Ovary (tissue), 9 donors: ENCODE measurements around the gene PRAME. TPM values are rescaled to one million over a fixed set of nuclear protein-coding genes. Genes with fewer than 3 reads are reported as not detected.
"Not testable (repeated sequence)": the region's sequence is repeated elsewhere in the genome, so short reads cannot be mapped to it uniquely, and the experiment has no call there.

Experiments
- DNase-seq, 5 donors: peaks; one replicate each; pipeline ENCODE4 v3.0.0-alpha.2; 2019 to 2020
- H3K27ac ChIP-seq, 2 donors: fragments of 200-600 bp; one replicate each; pipeline versions ENCODE4 v1.5.1 to v1.8.0; 2019 to 2022
- H3K27me3 ChIP-seq: fragments of 200-600 bp; one replicate; pipeline ENCODE4 v1.8.0; 2022
- H3K36me3 ChIP-seq: fragments of 200-600 bp; sonication (generic); one replicate; pipeline ENCODE4 v1.5.1; 2019
- H3K4me1 ChIP-seq: one replicate; pipeline ENCODE4 v1.8.1; 2013; ENCODE audit warnings: mild to moderate bottlenecking, moderate library complexity; ENCODE audit not compliant: insufficient read depth
- H3K4me3 ChIP-seq: fragments of 200-600 bp; sonication (generic); one replicate; pipeline ENCODE4 v1.5.1; 2017
- H3K9me3 ChIP-seq, 2 donors: fragments of 200-600 bp in 1 of 2; sonication (generic) in 1 of 2; one replicate each; pipeline versions ENCODE4 v1.5.1 to v1.8.1; 2013 to 2019; ENCODE audit warnings: mild to moderate bottlenecking in 1 of 2, moderate library complexity in 1 of 2
- CTCF ChIP-seq, 3 donors: fragments of 450-650 bp in 2 of 3; fragments of 200-600 bp in 1 of 3; IDR thresholded peaks; one replicate each; pipeline versions ENCODE4 v1.5.1 to v1.8.0; 2016 to 2022; ENCODE audit warnings: antibody characterized with exemption in 3 of 3, mild to moderate bottlenecking in 1 of 3
- EP300 ChIP-seq: sonication (generic); formaldehyde crosslinking; IDR thresholded peaks from one replicate; pipeline ENCODE4 v1.6.1; 2017; ENCODE audit warnings: antibody characterized with exemption
- POLR2A ChIP-seq: fragments of 450-650 bp; IDR thresholded peaks from one replicate; pipeline ENCODE4 v1.6.1; 2017; ENCODE audit warnings: antibody characterized with exemption, mild to moderate bottlenecking, moderate library complexity
- WGBS, 3 donors: extraction: QIAGEN DNeasy Blood & Tissue Kit in 1 of 3; methylation state at CpG; one replicate each; pipeline versions ENCODE4 v1.1.5 to v1.1.7; 2013 to 2017; 5-methylcytosine and 5-hydroxymethylcytosine counted together
- intact Hi-C, 4 donors: fragments of 100-400 bp; cut with DNase I; formaldehyde crosslinking; loops; one replicate each; pipeline versions ENCODE4 v1.11.0 to v1.15.1; 2022 to 2023
- polyA plus RNA-seq, 2 donors: library from polyadenylated mRNA; stranded (reverse); fragments of 200-250 nt in 1 of 2; fragments of 350-450 nt in 1 of 2; fragmentation: Illumina TruSeq in 1 of 2; extraction: RNeasy Lipid Tissue Mini Kit (QIAGEN cat#74804) in 1 of 2; gene quantifications; one replicate each; pipeline ENCODE4 v1.2.3, GENCODE V29; 2013 to 2014
- total RNA-seq, 7 donors: library from RNA; depleted of rRNA in 2 of 7; stranded (reverse); fragments of >200 nt in 2 of 7; fragmentation: NEBNext Ultra II Directional in 3 of 7; extraction: Animal tissue kit (Norgen Biotek cat#: 25700) in 3 of 7; gene quantifications; one replicate each; pipeline versions ENCODE4 v1.1.0 to v1.2.4, GENCODE V29; 2016 to 2023
- donor health status: DM: no; HTN: no; CAD: no; lungs with moderate emphysema.
- donor health status: DM: no; HTN: no; CAD: no.
- donor health status: Bipolar disorder and iron deficiency.
- donor health status: DM: yes; HTN: yes; CAD: no.
- donor health status: DM: no; HTN: no; CAD: no.
- donor health status: DM: yes; HTN: yes; CAD: no.

Gene PRAME
- total and polyA plus RNA-seq, 9 donors = 1.3 to 18.0 (median 2.8) TPM

- Histone ChIP-seq H3K27me3 (no peaks in the 10 kb centered on the region), H3K27ac (no peak within 1 kb of the TSS), H3K9me3 (no peaks in the 10 kb centered on the region), H3K4me1 (no peaks in the 10 kb centered on the region), H3K4me3 (no peak within 1 kb of the TSS), H3K36me3 (no peaks in the 10 kb centered on the region)
- no peak for DNase-seq
- TF ChIP-seq POLR2A = no peak
- TF ChIP-seq EP300 = no peak
- TF ChIP-seq CTCF (IDR thresholded peaks at IDR 0.05) = no peak
- WGBS, 3 donors = 61 to 71% (median 66%) methylated on average over 12 of the region's 12 CpGs
- intact Hi-C loops = no loop called here
Observed at GRCh38 chr22:22520020-22520656, 38.9 kb downstream of the PRAME start, which contains the start of gene ZNF280A. ZNF280A (minus strand) TSS chr22:22520270; CDS start chr22:22515630, 4,640 bp downstream.

GRCh38 chr22:22519591-22519990 lies 39.5 kb downstream of the PRAME start:
- Histone ChIP-seq H3K4me3 (no peak overlapping the region), H3K27ac (no peak overlapping the region), H3K36me3 (no peaks in the 10 kb centered on the region), H3K27me3 (no peaks in the 10 kb centered on the region), H3K9me3 (no peaks in the 10 kb centered on the region), H3K4me1 (no peaks in the 10 kb centered on the region)
- no peak for TF ChIP-seq CTCF (IDR thresholded peaks at IDR 0.05)
- TF ChIP-seq POLR2A = no peak
- TF ChIP-seq EP300 = no peak
- no peak for DNase-seq
- WGBS, 3 donors = 63 to 76% (median 65%) methylated on average over 5 of the region's 5 CpGs
- intact Hi-C loops = no loop called here

- intact Hi-C loops = no loop called here
- Histone ChIP-seq H3K27ac (no peak overlapping the region), H3K36me3 (no peaks in the 10 kb centered on the region), H3K4me3 (no peak overlapping the region), H3K27me3 (no peaks in the 10 kb centered on the region), H3K4me1 (no peaks in the 10 kb centered on the region), H3K9me3 (no peaks in the 10 kb centered on the region)
- no peak for TF ChIP-seq EP300
- TF ChIP-seq POLR2A = no peak
- no peak for TF ChIP-seq CTCF (IDR thresholded peaks at IDR 0.05)
- DNase-seq = no peak
- 60 to 71% (median 62%) methylated on average over 4 of the region's 4 CpGs for WGBS, 3 donors
Observed at GRCh38 chr22:22516992-22517391, 42.1 kb downstream of the PRAME start.

GRCh38 chr22:22515890-22516289 lies 43.2 kb downstream of the PRAME start:
- intact Hi-C loops = no loop called here
- H3K4me1 ChIP-seq = no peaks in the 10 kb centered on the region
- H3K27ac ChIP-seq = no peak overlapping the region
- no peaks in the 10 kb centered on the region for H3K36me3 ChIP-seq
- no peak for DNase-seq
- H3K4me3 ChIP-seq = no peak overlapping the region
- no peaks in the 10 kb centered on the region for H3K27me3 ChIP-seq
- TF ChIP-seq EP300 (no peak), POLR2A (no peak), CTCF (IDR thresholded peaks at IDR 0.05) (no peak)
- no peaks in the 10 kb centered on the region for H3K9me3 ChIP-seq

- DNase-seq, H3K36me3 ChIP-seq, H3K4me3 ChIP-seq, H3K4me1 ChIP-seq, intact Hi-C loops, H3K27ac ChIP-seq, H3K27me3 ChIP-seq, H3K9me3 ChIP-seq: not testable (repeated sequence)
- 57 to 62% (median 62%) methylated on average over 8 of the region's 8 CpGs for WGBS, 3 donors
Observed at GRCh38 chr22:22514431-22514830, 44.6 kb downstream of the PRAME start.
